GM21367 (cell line): ENCODE data around the gene PLAAT3.
"Not testable (repeated sequence)": the region's sequence is repeated elsewhere in the genome, so short reads cannot be mapped to it uniquely, and the experiment has no call there.

Experiments used
- ATAC-seq: cut with Tn5 transposase; IDR thresholded peaks from one replicate; pipeline ENCODE4 v1.9.1; 2021; ENCODE audit not compliant: unreplicated experiment

PLAAT3 gene

DNA sequence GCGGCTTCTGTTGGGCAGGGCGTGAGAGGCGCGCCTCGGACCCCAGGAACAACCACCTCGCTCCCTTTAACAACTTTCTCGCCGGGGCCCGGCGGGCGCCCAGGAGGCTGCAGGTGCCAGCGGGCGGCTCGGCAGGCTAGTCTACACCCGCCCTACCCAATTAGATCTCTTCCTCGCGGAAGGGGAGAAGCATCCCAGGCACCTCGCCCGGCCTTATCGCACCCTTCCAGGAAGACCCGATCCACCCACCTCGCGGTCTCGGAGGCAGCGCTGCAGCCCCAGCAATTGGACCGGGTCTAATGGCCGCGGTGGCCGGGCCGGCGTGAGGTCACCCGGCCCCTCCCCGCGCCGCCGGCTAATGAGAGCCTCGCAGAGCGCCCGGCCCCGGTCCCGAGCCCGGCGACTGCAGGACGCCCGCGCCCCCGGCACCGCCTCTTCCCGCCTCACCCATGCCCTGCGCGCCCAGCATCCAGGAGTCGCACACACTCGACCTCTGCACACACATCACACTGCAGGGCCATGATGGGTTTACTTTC is at the start of gene PLAAT3:
Gene PLAAT3 (minus strand): TSS at position 298 of the 536 bp plus-strand sequence. CDS start 419 bp downstream, outside the sequence.
- ATAC-seq: no peak

- ATAC-seq: no peak
Measured at GRCh38 chr11:63663809-63664208, 49.6 kb upstream of the PLAAT3 start.

- no peak for ATAC-seq
Measured at GRCh38 chr11:63660972-63661371, 46.7 kb upstream of the PLAAT3 start.

DNA sequence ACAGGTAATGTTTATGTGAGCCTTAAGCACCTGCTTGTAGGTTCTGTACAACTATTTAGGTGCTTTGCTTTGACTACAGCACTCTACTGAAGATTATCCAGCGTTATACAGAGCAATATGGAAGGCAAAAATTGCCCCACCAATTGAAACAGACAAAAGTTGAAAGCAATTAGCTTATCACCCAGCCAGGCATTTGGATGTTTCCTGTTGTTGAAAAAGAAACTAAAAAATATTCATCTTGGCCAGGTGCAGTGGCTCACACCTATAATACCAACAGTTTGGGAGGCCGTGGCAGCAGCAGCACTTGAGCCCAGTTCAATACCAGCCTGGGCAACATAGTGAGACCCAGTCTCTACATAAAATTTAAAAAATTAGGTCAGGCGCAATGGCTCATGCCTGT is 38.4 kb upstream of the PLAAT3 start:
- no peak for ATAC-seq

DNA sequence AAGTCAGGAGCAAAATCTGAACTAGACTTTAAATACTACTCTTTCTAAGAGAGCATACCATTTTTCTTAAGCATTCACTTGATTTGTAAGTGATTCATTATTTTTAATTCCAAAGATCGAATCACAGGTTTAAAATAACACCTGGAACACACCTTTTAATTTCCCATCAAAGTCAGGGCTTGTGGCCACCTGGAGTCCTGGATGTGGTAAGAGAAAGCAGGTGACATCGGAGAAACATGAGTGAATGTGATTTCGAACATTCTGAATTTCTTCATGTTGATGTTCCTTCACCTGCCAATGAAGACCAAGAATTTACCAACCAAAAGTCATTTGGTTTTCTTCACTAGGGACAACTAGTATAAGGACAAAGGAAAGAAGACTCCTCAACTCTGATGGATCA is 29.0 kb upstream of the PLAAT3 start:
- ATAC-seq: no peak

- no peak for ATAC-seq
Measured at GRCh38 chr11:63641727-63642126, 27.5 kb upstream of the PLAAT3 start.

- ATAC-seq: no peak
Measured at GRCh38 chr11:63639199-63639832, 25.1 kb upstream of the PLAAT3 start.

- ATAC-seq: not testable (repeated sequence)
Measured at GRCh38 chr11:63638436-63638835, 24.2 kb upstream of the PLAAT3 start.

- no peak for ATAC-seq
Measured at GRCh38 chr11:63635762-63636465, 21.7 kb upstream of the PLAAT3 start.

- ATAC-seq: no peak
Measured at GRCh38 chr11:63629426-63629825, 15.2 kb upstream of the PLAAT3 start.

- ATAC-seq: no peak
Measured at GRCh38 chr11:63623513-63624140, 9.4 kb upstream of the PLAAT3 start.

DNA sequence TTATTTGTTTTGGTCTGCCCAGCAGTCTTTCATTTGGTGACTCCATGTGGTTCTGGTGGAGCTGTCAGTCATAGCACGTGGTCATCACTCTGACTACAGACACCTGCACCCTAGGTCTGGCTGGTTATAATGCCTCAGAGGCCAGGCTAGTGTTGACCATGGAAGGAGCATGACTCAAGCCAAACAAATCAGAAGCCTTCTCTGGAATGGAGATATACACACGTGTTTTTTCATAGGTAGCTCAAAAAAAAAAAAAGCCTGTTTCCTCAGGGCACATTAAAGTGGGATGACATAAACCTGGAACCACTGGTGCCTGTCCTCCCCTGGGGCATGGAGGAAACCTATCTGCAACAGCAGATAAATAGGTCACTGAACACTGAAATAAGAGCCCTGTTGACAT is 8.1 kb upstream of the PLAAT3 start:
- ATAC-seq: no peak

- ATAC-seq: no peak
Measured at GRCh38 chr11:63621071-63621470, 6.8 kb upstream of the PLAAT3 start.

GRCh38 chr11:63619967-63620366 is 5.7 kb upstream of the PLAAT3 start:
- no peak for ATAC-seq

DNA sequence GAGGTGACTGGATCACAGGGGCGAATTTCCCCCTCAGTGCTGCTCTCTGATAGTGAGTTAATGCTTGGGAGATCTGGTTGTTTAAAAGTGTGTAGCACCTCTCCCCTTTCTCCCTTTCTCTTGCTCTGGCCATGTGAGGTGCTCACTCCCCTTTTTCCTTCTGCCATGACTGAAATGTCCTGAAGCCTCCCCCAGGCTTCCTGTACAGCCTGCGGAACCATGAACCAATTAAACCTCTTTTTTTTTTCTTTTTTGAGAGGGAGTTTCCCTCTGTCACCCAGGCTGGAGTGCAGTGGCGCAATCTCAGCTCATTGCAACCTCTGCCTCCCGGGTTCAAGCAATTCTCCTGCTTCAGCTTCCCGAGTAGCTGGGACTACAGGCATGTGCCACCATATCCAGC is 3.5 kb upstream of the PLAAT3 start:
- not testable (repeated sequence) for ATAC-seq

GRCh38 chr11:63616953-63617352 is 2.7 kb upstream of the PLAAT3 start:
- no peak for ATAC-seq

DNA sequence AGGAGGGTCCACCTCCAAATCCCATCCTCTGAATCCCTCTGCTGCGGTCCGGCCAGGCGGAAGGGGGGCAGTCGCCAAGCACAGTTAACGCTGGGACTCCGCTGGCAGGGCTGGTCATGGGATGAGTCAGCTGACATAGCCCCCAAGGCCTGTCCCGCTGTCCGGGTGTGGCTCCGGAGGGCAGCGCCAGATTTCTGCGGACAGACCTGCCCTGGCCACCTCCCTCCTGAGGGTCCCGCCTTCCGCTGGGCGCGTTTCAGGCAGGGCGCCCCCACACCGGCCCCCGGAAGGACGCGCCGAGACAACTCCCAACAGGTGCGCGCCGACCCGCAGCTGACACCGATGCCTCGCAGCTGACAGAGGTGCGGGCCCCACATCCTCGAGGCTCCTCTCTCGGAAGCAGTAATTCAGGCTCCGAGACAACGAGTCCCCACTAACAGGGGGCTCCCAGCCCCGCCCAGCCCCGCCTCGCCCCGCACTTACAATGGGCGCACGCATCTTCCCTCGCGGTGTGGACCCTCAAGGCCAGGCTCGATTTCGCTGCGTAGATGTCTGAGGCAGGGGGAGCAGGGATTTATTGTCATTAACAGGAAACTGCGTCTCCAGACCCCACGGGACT is 607 bp downstream of the PLAAT3 start:
- ATAC-seq: no peak

GRCh38 chr11:63612181-63612580 is 2.1 kb downstream of the PLAAT3 start:
- no peak for ATAC-seq

DNA sequence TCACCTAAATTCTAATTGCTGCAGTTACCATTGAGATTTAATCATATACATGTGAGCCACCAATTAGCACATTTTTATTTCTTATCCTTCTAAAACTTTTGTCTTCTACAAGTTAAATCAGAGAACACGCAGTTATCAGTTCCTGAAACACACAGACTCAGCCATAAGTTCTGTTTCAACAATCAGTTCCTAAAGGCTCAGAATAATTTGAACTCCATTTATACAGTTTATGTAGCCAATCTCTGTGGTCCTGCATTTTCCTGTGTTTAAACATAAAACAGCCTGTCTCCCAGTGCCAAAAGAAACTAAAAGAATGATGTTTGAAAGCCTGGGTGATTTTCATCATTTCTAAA is 2.9 kb downstream of the PLAAT3 start:
- ATAC-seq: no peak

GRCh38 chr11:63610604-63611394 is 3.4 kb downstream of the PLAAT3 start:
- ATAC-seq: no peak
